ENCODE results near the gene CALHM4.

- TF ChIP-seq CTCF (IDR thresholded peaks at IDR 0.05) (no peak), POLR2A (IDR thresholded peaks at IDR 0.05) (no peak)
Observed at GRCh38 chr6:116528780-116529179, 24.8 kb upstream of the CALHM4 start.

Measured in esophagus squamous epithelium (tissue), 4 donors.